Psoas muscle (tissue), 8 donors: Measurements from ENCODE around the gene PCED1A. TPM values are rescaled to one million over a fixed set of nuclear protein-coding genes. Genes with fewer than 3 reads are reported as not detected.

Source experiments
- ATAC-seq, 4 donors: fragments of 200-7000 bp; cut with Tn5 transposase; one replicate each; pipeline ENCODE4 v1.9.1; 2020; ENCODE audit warnings: moderate library complexity in 3 of 4, mild to moderate bottlenecking in 2 of 4
- DNase-seq, 2 donors: peaks; one replicate each; pipeline ENCODE4 v3.0.0-alpha.2; 2020
- H3K27ac ChIP-seq: fragments of 200-600 bp; one replicate; pipeline ENCODE4 v1.8.0; 2022
- H3K27me3 ChIP-seq, 3 donors: fragments of 200-600 bp in 1 of 3; one replicate each; pipeline versions ENCODE4 v1.6.1 to v1.8.0; 2013 to 2022; ENCODE audit warnings: low read length in 2 of 3, mild to moderate bottlenecking in 2 of 3, moderate library complexity in 1 of 3; ENCODE audit not compliant: insufficient read depth in 3 of 3
- H3K36me3 ChIP-seq, 2 donors: fragments of 200-600 bp in 1 of 2; one replicate each; pipeline versions ENCODE4 v1.6.1 to v1.8.0; 2013 to 2022; ENCODE audit warnings: low read depth in 1 of 2, mild to moderate bottlenecking in 1 of 2, moderate library complexity in 1 of 2; ENCODE audit not compliant: insufficient read depth in 1 of 2
- H3K4me1 ChIP-seq: fragments of 200-600 bp; one replicate; pipeline ENCODE4 v1.8.0; 2022
- H3K4me3 ChIP-seq: fragments of 200-600 bp; one replicate; pipeline ENCODE4 v1.8.0; 2022; ENCODE audit warnings: mild to moderate bottlenecking
- H3K9me3 ChIP-seq: fragments of 200-600 bp; one replicate; pipeline ENCODE4 v1.8.0; 2022
- WGBS, 3 donors: extraction: QIAGEN DNeasy Blood & Tissue Kit; methylation state at CpG; one replicate each; pipeline versions ENCODE4 v1.1.6 to v1.1.7; 2013; 5-methylcytosine and 5-hydroxymethylcytosine counted together
- intact Hi-C, 2 donors: fragments of 100-400 bp; cut with DNase I; formaldehyde crosslinking; loops; one replicate each; pipeline versions ENCODE4 v1.11.0 to v1.14.2; 2022
- polyA plus RNA-seq, 3 donors: library from polyadenylated mRNA; stranded (reverse); fragments of 200-250 nt; gene quantifications; one replicate each; pipeline ENCODE4 v1.2.3, GENCODE V29; 2013
- total RNA-seq, 4 donors: library from RNA; stranded (reverse); fragmentation: NEBNext Ultra II Directional in 2 of 4; extraction: Animal tissue kit (Norgen Biotek cat#: 25700) in 2 of 4; gene quantifications; one replicate each; pipeline versions ENCODE4 v1.2.1 to v1.2.4, GENCODE V29; 2021 to 2023
- TF ChIP-seq, protein P1 (sequence below): fragments of 200-600 bp; IDR thresholded peaks from one replicate; pipeline ENCODE4 v1.8.0; 2022; ENCODE audit warnings: antibody characterized with exemption
- donor health status: healthy with polysubstance abuse.
- donor health status: DM: no; HTN: no; CAD: no; lungs with moderate emphysema.
- donor health status: Bipolar disorder and iron deficiency.
- donor health status: healthy.
- donor health status: DM: yes; HTN: yes; CAD: no.
- donor health status: DM: no; HTN: no; CAD: no.
- donor health status: DM: no; HTN: no; CAD: no.
- donor health status: DM: yes; HTN: yes; CAD: no.

Gene PCED1A
- total and polyA plus RNA-seq, 7 donors = 4.2 to 11.5 (median 6.4) TPM

DNA sequence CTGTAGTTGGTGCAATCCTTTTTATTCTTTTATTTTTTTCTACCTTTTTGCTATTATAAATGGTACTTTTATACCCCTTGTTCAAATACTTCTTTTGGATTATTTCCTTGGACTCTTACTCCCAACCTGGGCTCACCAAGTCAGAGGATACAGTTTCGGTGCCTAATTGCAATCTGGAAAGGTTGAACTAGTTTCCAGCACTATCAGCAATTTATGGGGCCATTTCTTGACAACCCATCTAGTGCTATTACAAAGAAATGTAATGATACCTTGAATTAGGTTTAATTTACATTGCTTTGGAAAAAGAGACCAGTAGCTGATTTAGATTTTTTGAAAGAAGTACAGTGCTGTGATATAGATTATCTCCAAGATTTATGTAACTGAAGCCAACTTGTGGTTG, 38.1 kb upstream of the PCED1A start:
- WGBS, 3 donors = 82 to 95% (median 83%) methylated on average over 1 of the region's 1 CpG
- Histone ChIP-seq H3K27me3 (no peaks in the 10 kb centered on the region), H3K9me3 (no peaks in the 10 kb centered on the region), H3K4me1 (peaks cover 29% of the 10 kb centered on the region), H3K36me3 (no peaks in the 10 kb centered on the region), H3K27ac (no peak overlapping the region), H3K4me3 (no peak overlapping the region)
- intact Hi-C loops = loop anchor here in 1 of 2 donors (10.0 kb wide), 1 partner anchor 106 kb away; no protein-coding TSS in a partner anchor
- TF ChIP-seq, protein P1, sequence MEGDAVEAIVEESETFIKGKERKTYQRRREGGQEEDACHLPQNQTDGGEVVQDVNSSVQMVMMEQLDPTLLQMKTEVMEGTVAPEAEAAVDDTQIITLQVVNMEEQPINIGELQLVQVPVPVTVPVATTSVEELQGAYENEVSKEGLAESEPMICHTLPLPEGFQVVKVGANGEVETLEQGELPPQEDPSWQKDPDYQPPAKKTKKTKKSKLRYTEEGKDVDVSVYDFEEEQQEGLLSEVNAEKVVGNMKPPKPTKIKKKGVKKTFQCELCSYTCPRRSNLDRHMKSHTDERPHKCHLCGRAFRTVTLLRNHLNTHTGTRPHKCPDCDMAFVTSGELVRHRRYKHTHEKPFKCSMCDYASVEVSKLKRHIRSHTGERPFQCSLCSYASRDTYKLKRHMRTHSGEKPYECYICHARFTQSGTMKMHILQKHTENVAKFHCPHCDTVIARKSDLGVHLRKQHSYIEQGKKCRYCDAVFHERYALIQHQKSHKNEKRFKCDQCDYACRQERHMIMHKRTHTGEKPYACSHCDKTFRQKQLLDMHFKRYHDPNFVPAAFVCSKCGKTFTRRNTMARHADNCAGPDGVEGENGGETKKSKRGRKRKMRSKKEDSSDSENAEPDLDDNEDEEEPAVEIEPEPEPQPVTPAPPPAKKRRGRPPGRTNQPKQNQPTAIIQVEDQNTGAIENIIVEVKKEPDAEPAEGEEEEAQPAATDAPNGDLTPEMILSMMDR = no peak
- ATAC-seq (no peak), DNase-seq (no peak)

- intact Hi-C loops = loop anchor here in 1 of 2 donors (10.0 kb wide), 1 partner anchor 109 kb away; no protein-coding TSS in a partner anchor
- Histone ChIP-seq H3K27ac (no peak overlapping the region), H3K4me3 (no peak overlapping the region), H3K9me3 (no peaks in the 10 kb centered on the region), H3K27me3 (no peaks in the 10 kb centered on the region), H3K4me1 (peaks cover 34% of the 10 kb centered on the region), H3K36me3 (no peaks in the 10 kb centered on the region)
- DNase-seq (no peak), ATAC-seq (no peak)
- WGBS, 3 donors = 87 to 91% (median 88%) methylated on average over 5 of the region's 5 CpGs
- TF ChIP-seq, protein P1 = no peak
Measured at GRCh38 chr20:2875690-2876203, 35.3 kb upstream of the PCED1A start.

DNA sequence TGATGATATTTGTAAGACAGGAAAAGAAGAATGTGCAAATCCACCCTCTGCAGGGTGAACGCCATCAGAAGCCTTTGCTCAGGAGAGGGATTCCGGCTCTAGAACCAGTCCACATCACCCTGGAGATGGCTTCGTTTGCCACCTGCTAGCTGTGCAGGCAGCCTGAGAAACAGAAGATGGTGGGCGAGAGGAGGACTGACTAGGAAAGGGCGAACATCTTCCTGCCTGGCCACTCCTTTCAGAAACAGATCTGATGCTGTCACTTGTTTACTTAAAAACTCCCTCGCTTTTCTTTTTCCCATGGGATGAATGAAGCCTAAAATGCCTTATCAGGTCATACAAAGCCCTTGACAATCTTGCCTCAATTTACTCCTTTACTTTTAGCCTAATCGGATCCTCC, 34.0 kb upstream of the PCED1A start:
- ATAC-seq = no peak
- no peak overlapping the region for H3K27ac ChIP-seq
- DNase-seq = no peak
- TF ChIP-seq, protein P1 = no peak
- H3K4me1 ChIP-seq = peaks cover 34% of the 10 kb centered on the region
- H3K4me3 ChIP-seq = peak overlapping the region; percentile 99
- WGBS, 3 donors = 26 to 32% (median 29%) methylated on average over 7 of the region's 7 CpGs
- H3K36me3 ChIP-seq = no peaks in the 10 kb centered on the region
- no peaks in the 10 kb centered on the region for H3K27me3 ChIP-seq
- intact Hi-C loops = loop anchor here in 1 of 2 donors (10.0 kb wide), 1 partner anchor 110 kb away; no protein-coding TSS in a partner anchor
- no peaks in the 10 kb centered on the region for H3K9me3 ChIP-seq

- Histone ChIP-seq H3K36me3 (no peaks in the 10 kb centered on the region), H3K27me3 (no peaks in the 10 kb centered on the region), H3K4me3 (peak overlapping the region; percentile 99), H3K9me3 (no peaks in the 10 kb centered on the region), H3K4me1 (peaks cover 29% of the 10 kb centered on the region), H3K27ac (peak overlapping the region; percentile 86)
- DNase-seq = peak in 1 of 2 donors; percentile 60
- TF ChIP-seq, protein P1 = no peak
- peak in 1 of 4 donors; percentile 13 for ATAC-seq
- WGBS, 3 donors = 0% methylated on average over 21 to 29 of the region's 29 CpGs
- intact Hi-C loops = loop anchor here in 1 of 2 donors (10.0 kb wide), 1 partner anchor 111 kb away; no protein-coding TSS in a partner anchor
Measured at GRCh38 chr20:2873747-2874041, 33.2 kb upstream of the PCED1A start.
